GM21825 (cell line): Measurements from ENCODE around the gene SLC35G4.
"Not testable (repeated sequence)": the region's sequence is repeated elsewhere in the genome, so short reads cannot be mapped to it uniquely, and the experiment has no call there.

Source experiments
- ATAC-seq: cut with Tn5 transposase; IDR thresholded peaks from one replicate; pipeline ENCODE4 v1.9.1; 2021; ENCODE audit warnings: mild to moderate bottlenecking, moderate library complexity; ENCODE audit not compliant: unreplicated experiment

The SLC35G4 gene

DNA sequence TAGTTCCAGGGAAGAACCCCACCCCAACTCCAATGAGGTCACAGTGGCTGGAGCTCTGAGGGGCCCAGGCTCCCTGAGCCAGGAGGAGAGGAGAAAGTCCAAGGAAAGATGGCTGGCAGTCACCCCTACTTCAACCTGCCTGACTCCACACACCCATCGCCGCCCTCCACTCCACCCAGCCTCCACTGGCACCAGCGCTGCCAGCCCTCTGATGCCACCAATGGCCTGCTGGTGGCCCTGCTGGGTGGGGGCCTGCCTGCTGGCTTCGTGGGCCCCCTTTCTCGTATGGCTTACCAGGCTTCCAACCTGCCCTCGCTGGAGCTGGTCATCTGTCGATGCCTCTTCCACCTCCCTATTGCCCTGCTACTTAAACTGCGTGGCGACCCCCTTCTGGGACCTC is at the start of gene SLC35G4:
SLC35G4 (plus strand) TSS at position 109 of the 400 bp plus-strand sequence; CDS start at position 109, 0 bp downstream.
- not testable (repeated sequence) for ATAC-seq

DNA sequence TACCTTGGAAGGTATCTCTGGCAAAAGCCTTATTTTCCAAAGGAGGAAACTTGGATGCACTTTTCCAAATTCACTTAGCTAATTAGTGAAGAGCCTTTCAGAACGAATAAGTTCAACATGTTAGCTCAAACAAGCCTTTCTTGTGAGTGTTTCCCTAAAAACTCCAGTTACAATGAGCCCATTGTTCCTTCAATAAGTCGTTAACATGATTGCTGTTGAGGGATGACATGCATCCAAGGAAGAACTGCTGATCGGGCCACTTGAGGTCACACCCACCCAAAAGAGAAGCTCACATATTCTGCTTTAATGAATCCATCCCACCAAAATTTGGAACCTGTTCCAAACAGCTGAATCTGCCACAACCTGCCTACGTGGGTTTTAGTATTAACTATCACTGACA is 48.1 kb upstream of the SLC35G4 start:
- ATAC-seq: no peak

DNA sequence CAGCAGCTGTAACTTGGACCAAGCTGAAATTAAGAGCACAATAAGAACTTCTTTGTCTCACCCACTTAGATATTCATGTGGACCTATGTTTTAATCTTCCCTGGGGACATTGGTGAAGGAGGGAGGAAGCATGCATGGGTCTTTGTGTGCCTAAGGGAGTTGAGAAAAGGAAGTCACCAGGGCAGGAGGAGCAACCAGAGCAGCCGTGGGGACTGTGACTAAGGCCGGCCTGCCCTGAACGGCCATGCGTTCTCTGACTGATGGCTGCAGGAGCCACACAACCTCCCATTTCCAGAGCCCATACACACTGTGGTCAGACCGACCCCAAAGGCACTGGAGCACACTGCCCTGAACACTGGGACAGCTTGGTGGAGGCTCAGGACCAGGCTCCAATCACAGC is 43.7 kb upstream of the SLC35G4 start:
- ATAC-seq: no peak

DNA sequence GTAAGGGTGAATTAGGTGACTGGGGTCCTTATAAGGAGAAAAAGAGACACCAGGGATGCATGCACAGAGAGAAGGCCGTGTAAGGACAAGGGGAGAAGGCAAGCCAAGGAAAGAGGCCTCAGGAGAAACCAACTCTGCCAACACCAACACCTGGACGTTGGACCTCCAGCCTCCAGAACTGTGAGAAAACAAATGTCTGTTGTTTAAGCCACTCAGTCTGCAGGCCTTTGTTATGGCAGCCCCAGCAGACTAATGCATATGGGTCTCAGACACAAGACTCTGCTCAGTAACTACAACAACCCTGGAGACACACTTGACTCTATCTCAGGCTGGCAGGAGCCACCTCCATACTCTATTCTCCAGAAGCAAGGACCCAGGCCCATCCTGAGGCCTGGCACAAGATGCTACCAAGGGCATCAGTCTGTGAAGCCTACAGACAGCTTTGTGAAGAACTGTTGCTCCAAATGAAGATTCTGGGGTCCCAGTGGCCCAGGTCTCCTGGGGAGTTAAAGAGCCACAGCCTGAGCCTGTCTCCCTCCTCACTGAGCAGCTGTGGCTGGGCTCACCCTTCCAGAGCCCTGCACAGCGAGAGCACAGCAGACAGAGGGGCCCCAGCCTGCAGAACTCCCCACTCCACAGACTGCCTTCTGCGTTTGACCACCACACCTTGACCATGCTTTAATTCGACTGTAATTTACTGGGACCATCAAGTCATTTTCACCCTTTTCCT is 43.0 kb upstream of the SLC35G4 start:
- no peak for ATAC-seq

DNA sequence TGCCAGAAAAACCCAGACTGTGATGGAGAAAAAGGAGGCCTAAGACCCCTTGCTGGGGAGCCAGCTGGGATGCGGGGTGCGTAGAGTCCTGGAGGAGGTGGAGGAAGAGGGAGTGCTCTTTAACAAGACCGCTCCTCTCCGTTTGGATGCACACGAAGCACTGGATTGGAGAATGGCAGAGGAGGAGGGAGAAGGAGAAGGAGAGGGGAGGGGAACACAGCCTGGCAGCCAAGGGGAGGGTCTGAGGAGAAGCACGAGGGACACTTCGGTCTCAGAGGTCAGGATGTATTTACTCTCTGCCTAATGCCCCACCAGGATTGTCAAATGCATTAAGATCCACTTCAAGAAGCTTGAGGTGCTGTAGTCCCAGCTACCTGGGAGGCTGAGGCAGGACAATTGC is 42.0 kb upstream of the SLC35G4 start:
- no peak for ATAC-seq

DNA sequence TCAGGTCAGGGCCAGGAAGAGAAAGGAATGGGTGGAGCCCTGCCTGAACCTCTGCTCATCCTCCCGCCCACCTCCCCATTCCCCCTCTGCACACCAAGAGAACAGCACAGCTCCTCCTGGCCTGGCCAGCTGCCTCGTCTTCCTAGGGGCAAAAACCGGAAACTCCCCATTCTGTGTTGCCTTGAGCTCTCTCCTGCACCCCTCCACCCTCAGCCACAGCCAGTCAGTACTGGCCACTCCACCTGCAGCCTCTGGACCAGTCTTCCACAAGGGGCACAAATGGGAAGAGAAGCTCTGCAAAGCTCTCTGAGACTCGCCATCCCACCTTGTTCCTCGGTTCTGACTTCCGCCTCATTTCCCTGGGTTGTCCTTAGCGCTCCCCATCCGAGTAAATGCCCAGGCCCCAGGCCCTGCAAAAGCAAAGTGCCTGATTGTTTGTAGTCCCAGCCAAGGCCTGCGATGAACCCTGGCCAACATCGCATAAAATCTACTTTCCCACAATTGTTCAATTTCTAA is 39.3 kb upstream of the SLC35G4 start:
- ATAC-seq: no peak

DNA sequence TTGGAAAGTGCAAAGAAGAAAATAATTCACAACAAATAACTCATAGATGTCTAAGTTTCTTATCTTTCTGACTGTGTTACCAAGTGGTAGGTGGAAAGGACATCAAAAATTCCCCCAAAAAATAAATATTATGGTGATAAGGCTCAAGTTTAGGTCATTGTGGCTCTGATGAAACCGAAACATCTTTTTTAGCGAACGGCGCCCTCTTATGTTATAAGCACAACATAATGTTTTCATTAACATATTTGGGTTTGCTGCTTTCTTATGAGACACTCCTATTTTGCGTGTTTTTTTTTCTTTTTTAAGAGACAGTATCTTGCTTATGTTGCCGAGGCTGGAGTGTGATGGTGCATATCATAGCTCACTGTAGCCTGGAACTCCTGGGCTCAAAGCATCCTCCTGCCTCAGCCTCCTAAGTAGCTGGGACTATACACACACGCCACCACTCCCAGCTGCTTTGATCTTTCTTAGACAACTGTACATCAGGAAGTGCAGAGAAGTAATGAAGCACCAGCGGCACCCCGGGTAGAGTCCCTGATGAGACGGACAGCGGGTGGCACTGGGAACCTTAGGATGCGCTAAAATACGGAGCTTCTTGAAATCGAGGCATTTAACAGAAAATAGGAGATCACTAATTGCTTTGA is 38.5 kb upstream of the SLC35G4 start:
- no peak for ATAC-seq

DNA sequence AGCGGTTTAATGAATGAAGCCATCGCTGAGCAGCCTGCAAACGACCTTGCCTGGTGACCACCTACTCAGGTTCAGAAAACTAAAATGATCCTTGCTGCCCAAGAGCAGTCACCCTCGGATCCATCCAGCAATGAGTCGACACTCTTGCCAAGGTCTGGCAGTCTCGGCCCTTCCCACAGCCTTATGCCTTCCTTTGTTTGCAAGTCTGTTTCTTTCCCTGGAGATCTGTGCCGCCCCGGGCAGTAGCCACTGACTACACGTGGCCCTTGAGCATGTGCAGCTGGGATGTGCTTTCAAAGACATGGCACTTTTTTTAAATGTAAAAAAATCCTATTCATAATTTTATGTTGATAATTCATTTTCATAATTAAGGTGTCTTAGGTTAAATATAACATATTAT is 37.2 kb upstream of the SLC35G4 start:
- ATAC-seq: no peak

DNA sequence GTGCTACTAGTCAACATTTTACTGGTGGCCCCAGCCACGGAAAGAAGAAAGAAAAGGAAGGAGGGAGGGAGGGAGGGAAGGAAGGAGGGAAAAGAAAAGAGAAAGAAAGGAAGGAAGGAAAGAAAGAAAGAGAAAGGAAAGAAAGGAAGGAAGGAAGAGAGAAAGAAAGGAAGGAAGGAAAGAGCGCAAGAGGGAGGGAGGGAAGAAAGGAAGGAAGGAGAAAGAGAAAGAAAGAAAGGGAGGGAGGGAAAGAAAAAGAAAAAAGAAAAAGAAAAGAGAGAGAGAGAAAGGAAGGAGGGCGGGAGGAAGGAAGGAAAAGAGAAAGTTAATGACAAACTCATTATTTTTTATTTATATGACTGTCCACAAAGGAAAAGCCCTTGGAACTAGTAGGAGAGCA is 34.9 kb upstream of the SLC35G4 start:
- ATAC-seq: no peak

DNA sequence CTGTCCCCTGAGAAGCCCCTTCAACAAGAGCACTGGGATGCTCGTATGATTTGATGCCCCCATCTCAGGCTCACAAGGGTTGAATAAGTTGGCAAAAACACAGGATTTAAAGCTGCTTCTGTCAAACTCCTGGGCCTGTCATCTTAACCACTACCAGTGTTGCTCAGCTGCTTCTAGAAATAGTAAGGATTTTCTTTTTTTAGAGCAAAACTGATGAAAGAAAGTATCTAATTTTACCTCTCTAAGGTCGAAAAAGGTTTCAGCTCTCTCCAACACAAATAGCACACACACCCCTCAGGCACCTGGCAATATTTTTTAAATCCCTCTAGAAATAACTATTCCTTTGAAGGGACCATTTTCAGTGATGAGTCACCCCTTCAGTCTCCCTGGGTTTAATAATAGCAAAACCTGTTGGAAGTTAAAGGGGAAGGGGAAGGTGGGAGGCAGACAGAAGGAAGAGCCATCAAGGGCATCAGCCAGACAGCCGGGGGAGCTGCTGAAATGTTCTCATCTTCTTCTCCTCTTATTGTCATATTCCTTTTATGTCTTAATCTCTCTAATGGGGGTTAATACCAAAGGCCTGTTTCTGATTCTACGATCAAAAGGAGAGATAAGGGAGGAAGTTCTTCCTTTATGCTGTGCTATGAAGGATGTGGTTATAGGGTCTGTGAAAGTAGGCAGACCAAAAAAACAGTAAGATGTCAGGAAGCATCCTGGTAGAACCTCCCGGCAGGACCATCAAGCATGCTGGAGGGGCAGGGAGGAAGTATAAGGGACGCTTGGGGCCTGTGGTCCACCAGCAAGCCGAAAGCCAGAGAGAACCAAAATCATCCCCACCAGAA is 31.9 kb upstream of the SLC35G4 start:
- no peak for ATAC-seq

DNA sequence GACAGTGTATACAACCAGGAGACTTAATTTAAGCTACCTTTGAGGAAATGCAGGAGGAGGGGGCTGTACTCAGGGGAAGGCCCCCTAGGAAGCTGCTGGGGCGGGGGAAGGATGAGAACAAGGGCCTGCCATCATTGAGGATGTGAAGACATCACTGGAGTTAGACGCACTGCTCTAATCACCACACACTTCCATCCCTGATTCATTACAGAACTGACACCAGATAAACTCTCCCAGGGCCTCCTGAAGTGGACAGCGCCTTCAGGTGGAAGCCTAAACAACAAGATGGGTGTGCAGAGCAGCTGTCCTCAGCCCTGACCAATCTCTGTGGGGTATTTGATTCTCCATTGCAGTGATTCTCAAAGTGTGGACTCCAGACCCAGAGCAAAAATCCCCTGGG is 30.6 kb upstream of the SLC35G4 start:
- ATAC-seq: no peak

DNA sequence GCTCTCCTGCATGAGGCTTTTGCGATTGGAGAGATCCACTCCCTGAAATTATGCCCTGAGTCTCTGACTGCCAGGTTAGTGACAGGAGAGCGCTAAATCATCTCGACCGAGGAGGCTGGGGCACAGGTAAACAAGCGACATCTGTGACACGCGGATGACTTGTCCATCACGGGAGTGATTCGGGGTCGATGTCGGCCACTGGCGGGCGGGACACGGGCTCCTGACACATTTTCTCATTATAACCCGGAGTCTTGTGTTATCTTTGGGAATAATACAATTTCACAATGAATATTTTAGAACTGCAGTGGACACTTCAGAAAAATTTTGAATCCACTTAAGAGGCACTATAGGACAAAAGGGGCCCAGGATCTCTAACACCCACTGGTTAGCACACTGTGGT is 29.5 kb upstream of the SLC35G4 start:
- no peak for ATAC-seq

DNA sequence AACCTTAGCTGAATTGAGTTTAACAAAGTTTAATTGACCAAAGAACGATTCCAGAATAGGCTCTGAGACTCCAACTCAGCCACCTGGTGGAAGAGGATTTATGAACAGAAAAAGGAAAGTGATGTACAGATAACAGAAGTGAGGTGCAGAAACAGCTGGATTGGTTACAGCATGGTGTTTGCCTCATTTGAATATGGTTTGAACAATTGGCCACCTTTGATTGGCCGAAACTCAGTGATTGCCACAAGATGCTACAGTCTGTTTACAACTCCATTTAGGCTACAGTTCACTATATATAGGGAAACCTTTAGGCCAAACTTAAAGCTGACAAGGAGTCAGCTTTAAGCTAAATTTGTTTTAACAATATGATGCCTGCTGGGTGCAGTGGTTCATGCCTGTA is 28.1 kb upstream of the SLC35G4 start:
- no peak for ATAC-seq

DNA sequence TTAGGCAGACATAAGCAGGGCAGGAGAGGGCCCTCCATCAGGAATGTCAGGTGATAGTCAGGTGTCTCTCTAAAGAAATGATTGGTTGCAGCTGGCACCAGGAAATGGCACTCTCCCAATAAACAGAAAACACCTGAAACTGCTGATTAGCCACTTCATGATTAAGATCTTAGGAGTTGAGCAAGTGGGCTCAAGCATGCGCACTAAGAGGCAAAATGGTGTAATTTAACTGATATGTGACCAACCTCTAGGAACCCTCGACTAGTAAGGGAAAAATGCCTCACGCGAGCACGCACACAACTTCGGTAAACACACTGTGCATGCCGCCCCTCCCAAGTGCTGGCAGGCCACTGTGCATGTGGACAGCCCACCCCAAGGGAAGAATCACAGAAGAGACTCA is 23.8 kb upstream of the SLC35G4 start:
- no peak for ATAC-seq

DNA sequence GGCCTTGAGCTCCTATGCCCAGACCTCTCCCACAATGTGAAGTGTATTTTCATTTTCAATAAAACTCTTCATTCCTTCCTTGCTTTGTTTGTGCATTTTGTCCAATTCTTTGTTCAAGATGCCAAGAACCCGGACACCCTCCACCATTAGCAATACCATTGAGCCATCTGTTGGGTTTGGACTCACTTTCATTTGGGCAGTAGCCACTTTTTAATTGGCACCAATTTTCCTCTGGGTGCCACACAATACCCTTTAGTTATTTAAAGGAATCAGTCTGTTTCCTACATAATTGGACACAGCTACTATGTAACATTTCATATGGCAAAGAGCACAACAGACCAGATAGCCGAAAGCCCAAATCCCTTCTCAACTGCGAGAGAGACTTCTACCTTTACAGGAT is 22.5 kb upstream of the SLC35G4 start:
- ATAC-seq: no peak

DNA sequence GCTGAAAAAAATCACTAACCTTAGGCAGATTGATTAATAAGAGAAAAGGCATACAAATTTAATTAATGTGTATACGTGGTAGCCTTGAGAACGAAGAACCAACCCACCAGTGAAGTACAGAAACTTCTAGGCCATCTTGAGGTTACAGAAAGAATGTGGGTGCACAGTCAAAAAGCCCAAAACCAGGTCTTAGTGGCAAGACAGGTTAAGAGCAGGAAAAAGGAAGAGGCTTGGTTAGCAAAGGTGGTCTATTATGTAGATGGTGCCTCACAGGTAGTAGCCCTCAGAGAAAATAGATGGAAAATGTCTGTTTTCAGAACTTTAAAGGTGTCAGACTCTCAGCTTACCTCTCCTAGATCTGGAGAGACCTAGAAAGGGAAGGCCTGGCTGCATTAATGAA is 22.0 kb upstream of the SLC35G4 start:
- ATAC-seq: no peak

DNA sequence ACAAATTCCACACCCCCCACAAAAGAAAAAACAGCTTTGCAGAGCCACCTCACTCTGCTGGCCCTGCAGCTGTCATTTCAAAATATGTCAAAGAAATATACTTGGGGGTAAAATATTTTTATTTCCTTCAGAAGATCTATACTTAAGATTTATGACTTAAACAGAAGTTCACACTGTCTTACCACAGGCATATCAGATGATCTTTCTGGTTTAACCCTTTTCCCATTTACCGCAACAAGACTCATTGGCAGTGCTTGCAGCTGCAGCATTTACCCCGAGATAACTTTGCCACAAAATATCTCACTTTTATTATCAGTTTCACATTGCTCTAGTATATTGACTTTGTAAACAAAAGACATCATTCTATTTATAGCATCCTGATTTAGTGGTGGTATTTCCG is 21.6 kb upstream of the SLC35G4 start:
- no peak for ATAC-seq

DNA sequence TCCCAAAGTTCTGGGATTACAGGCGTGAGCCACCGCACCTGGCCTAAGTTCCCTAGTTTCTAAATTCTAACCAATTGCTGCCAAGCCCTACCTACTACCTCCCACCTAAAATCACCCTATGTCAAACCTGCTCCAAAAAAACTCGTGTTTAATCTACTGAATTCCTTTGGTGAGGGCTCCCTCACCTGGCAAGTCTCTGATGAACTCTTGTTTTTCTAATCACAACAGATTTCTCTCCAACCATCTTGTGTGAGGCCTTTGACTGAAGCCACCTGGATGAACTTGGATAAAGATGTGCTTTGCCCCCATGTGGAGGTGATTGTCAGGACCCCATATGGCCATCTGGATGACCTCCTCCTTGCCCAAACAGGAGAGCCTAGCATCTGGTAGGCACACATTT is 17.4 kb upstream of the SLC35G4 start:
- no peak for ATAC-seq

DNA sequence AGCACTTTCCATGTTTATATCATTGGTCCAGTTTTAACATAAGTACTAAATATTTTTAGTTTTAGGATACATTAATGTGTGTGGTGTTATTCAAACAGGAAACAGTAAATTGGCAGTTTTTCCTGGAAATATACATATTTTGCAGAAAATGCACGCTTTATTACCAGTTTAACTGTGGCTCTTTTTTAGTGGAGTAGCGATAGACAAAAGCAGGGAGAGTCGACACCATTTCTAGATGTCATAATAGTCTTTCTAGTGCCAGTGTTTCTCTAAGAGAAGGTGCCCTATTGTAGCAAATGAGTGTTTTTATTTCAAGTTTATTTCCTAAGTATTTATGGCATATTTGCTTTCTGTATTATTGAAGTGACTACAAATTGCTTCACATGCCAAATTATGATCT is 9.1 kb upstream of the SLC35G4 start:
- ATAC-seq: no peak

DNA sequence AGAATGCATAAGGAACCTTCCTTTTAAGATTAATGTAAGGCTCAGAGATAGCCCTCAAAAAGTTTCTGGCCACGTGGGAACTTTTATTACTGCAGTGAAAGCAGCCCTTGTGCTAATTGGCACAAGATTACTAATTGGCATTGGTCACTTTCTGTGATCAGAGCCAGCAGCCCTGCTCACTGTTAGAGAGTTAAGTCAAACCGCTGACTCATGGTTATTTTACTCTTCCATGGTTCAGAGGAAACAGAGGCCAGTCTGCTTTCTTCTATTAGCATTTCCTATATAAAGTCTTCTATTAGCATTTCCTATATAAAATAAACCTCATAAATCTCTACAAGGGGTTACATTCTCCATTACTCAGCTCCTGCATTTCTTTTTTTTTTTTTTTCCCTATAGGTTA is 1.5 kb upstream of the SLC35G4 start:
- no peak for ATAC-seq

DNA sequence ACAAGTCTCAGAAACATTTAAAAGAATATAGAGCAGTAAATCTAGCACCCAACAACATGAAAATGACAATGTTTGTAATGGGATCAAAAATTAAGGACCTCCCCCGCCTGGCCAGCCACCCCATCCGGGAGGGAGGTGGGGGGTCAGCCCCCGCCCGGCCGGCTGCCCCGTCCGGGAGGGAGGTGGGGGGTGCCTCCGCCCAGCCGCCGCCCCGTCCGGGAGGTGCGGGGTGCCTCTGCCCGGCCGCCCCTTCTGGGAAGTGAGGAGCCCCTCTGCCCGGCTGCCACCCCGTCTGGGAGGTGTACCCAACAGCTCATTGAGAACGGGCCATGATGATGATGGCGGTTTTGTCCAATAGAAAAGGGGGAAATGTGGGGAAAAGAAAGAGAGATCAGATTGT is 778 bp upstream of the SLC35G4 start:
- not testable (repeated sequence) for ATAC-seq

DNA sequence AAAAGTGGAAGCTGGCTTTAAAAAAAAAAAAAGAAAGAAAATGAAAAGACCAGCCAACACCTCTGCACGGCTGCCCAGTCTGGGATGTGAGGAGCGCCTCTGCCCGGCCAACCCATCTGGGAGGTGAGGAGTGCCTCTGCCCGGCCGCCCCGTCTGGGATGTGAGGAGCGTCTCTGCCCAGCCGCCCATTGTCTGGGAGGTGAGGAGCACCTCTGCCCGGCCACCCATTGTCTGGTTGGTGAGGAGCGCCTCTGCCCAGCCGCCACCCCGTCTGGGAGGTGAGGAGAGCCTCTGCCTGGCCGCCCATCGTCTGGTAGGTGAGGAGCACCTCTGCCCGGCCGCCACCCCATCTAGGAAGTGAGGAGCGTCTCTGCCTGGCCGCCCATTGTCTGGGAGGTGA is 3.7 kb downstream of the SLC35G4 start:
- not testable (repeated sequence) for ATAC-seq
